Kidney (tissue), 14 donors: Measurements from ENCODE around the gene NAXD. TPM values are rescaled to one million over a fixed set of nuclear protein-coding genes. Genes with fewer than 3 reads are reported as not detected.

Source experiments
- DNase-seq, 5 donors: peaks; one replicate each; pipeline ENCODE4 v3.0.0-alpha.2; 2013 to 2020
- FAIRE-seq: peaks from 2 replicates; lab custom pipeline; 2012; peaks lifted over from hg19 to GRCh38; lab: Jason Lieb, UNC
- H3K27ac ChIP-seq, 2 donors: one replicate each; pipeline ENCODE4 v1.7.0; 2013; ENCODE audit warnings: low read depth in 2 of 2, low read length in 2 of 2, inconsistent platforms in 1 of 2
- H3K27me3 ChIP-seq: one replicate; pipeline ENCODE4 v1.7.1; 2013; ENCODE audit warnings: low read length, inconsistent platforms; ENCODE audit not compliant: control insufficient read depth, insufficient read depth
- H3K36me3 ChIP-seq, 3 donors: one replicate each; pipeline versions ENCODE4 v1.7.0 to v1.7.1; 2013; ENCODE audit warnings: low read length in 3 of 3, control low read depth in 1 of 3, inconsistent platforms in 1 of 3; ENCODE audit not compliant: insufficient read depth in 3 of 3, control insufficient read depth in 2 of 3
- H3K4me1 ChIP-seq, 3 donors: one replicate each; pipeline versions ENCODE4 v1.7.0 to v1.7.1; 2013; ENCODE audit warnings: low read length in 3 of 3, inconsistent platforms in 1 of 3, low read depth in 1 of 3; ENCODE audit not compliant: control insufficient read depth in 2 of 3, insufficient read depth in 2 of 3
- H3K4me3 ChIP-seq, 3 donors: one replicate each; pipeline versions ENCODE4 v1.7.0 to v1.8.1; 2013; ENCODE audit warnings: low read length in 3 of 3, control low read depth in 1 of 3, inconsistent platforms in 1 of 3
- H3K9ac ChIP-seq, 3 donors: one replicate each; pipeline versions ENCODE4 v1.7.0 to v1.7.1; 2013; ENCODE audit warnings: low read length in 3 of 3, control low read depth in 1 of 3, inconsistent platforms in 1 of 3
- H3K9me3 ChIP-seq, 3 donors: one replicate each; pipeline versions ENCODE4 v1.7.0 to v1.7.1; 2013; ENCODE audit warnings: low read length in 3 of 3, control low read depth in 1 of 3, inconsistent platforms in 1 of 3; ENCODE audit not compliant: control insufficient read depth in 2 of 3, insufficient read depth in 1 of 3
- intact Hi-C: fragments of 100-400 bp; cut with DNase I; formaldehyde crosslinking; loops from one replicate; pipeline ENCODE4 v1.11.1; 2022
- polyA plus RNA-seq: library from polyadenylated mRNA; stranded (reverse); fragments of 350-450 nt; fragmentation: Illumina TruSeq; extraction: RNeasy Lipid Tissue Mini Kit (QIAGEN cat#74804); gene quantifications from one replicate; pipeline ENCODE4 v1.2.3, GENCODE V29; 2014; ENCODE audit warnings: low read depth, low replicate concordance; ENCODE audit not compliant: insufficient read depth
- total RNA-seq: library from RNA; stranded (reverse); fragmentation: NEBNext Ultra II Directional; extraction: Animal tissue kit (Norgen Biotek cat#: 25700); gene quantifications from one replicate; pipeline ENCODE4 v1.2.1, GENCODE V29; 2021
- TF ChIP-seq, protein P1 (sequence below): IDR thresholded peaks from 3 replicates; pipeline ENCODE4 v1.5.1; 2012; ENCODE audit warnings: mild to moderate bottlenecking, moderate library complexity, borderline replicate concordance; ENCODE audit not compliant: insufficient read depth; ENCODE audit errors: extremely low read depth
- donor health status: control.
- donor health status: control.
- donor health status: control.
- donor health status: control.
- donor health status: control.
- donor health status: DM: yes; HTN: yes; CAD: no.
- donor health status: Normal renal cell carcinoma (clear cell type).

Gene NAXD
- total and polyA plus RNA-seq, 2 donors from 2014 or later = 37.9 to 52.7 TPM

DNA sequence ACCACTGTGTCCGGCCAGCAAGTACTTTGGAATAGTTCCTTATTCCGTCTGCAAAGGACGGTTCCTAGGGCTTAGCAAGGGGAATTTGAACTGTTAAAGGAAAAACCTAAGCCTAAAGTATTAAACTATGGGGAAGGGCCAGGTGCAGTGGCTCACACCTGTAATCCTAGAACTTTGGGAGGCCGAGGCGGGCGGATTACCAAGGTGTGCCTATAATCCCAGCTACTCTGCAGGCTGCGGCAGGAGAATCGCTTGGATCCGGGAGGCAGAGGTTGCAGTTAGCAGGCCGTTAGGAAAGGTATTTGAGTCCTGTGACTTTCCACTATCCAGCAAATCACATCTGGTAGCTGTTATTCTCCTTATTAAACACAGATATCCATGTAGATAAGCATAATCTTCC, 44.5 kb upstream of the NAXD start:
- no peaks in the 10 kb centered on the region for H3K9me3 ChIP-seq
- TF ChIP-seq, protein P1, sequence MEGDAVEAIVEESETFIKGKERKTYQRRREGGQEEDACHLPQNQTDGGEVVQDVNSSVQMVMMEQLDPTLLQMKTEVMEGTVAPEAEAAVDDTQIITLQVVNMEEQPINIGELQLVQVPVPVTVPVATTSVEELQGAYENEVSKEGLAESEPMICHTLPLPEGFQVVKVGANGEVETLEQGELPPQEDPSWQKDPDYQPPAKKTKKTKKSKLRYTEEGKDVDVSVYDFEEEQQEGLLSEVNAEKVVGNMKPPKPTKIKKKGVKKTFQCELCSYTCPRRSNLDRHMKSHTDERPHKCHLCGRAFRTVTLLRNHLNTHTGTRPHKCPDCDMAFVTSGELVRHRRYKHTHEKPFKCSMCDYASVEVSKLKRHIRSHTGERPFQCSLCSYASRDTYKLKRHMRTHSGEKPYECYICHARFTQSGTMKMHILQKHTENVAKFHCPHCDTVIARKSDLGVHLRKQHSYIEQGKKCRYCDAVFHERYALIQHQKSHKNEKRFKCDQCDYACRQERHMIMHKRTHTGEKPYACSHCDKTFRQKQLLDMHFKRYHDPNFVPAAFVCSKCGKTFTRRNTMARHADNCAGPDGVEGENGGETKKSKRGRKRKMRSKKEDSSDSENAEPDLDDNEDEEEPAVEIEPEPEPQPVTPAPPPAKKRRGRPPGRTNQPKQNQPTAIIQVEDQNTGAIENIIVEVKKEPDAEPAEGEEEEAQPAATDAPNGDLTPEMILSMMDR = no peak
- no peak overlapping the region for H3K27ac ChIP-seq
- H3K4me3 ChIP-seq = no peak overlapping the region
- no peaks in the 10 kb centered on the region for H3K36me3 ChIP-seq
- no peaks in the 10 kb centered on the region for H3K27me3 ChIP-seq
- H3K4me1 ChIP-seq = peaks cover 0 to 5% (median 0%) of the 10 kb centered on the region in 3 donors
- intact Hi-C loops = no loop called here
- DNase-seq = no peak
- no peak overlapping the region for H3K9ac ChIP-seq
- FAIRE-seq = no peak

DNA sequence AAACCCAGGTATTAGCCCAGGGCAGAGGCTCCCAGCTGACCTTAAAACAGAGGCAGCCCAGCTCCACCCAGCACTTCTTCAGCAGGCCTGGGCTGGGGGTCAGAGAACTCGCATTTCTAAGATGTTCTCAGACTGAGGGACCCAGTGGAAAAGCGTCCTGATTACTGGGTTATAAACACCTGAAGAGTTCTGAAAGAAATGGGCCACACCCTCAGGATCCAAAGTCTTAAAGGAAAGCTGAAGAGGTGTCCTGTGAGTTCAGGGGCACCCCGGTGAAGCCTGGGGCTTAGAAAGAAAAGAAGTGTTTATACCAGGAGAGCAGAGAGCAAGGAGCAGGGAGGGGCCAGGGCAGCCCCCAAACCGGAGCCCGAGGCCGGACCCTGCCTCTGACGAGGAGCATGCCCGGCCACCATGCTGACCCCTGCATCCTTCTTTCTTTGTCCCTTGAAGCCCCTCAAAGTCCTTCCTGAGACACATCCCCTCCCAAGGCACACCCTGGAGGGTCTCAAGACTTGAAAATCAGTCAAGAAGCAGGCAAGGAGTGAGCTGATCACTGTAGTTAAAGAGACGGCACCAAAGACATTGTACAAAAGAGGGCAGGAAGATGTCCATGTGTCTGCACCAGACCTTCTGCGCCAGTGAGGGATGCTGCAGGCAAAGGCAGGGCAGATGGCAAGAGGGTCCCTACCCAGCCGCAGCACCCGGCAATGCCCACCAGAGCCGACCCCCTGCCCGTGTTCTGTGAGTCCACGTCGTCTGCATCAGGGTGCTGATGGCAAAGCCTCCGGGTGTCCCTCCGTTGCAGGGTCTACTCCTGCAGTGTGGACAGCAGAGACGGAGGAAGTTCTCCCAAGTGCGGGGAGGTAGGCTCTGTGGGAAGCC, 43.2 kb upstream of the NAXD start:
- intact Hi-C loops = no loop called here
- Histone ChIP-seq H3K4me3 (no peak overlapping the region), H3K4me1 (peaks cover 0 to 5% (median 0%) of the 10 kb centered on the region in 3 donors), H3K9ac (no peak overlapping the region), H3K36me3 (no peaks in the 10 kb centered on the region), H3K27ac (no peak overlapping the region), H3K27me3 (no peaks in the 10 kb centered on the region), H3K9me3 (no peaks in the 10 kb centered on the region)
- no peak for FAIRE-seq
- peak in 1 of 5 donors; percentile 74 for DNase-seq
- TF ChIP-seq, protein P1 = no peak

DNA sequence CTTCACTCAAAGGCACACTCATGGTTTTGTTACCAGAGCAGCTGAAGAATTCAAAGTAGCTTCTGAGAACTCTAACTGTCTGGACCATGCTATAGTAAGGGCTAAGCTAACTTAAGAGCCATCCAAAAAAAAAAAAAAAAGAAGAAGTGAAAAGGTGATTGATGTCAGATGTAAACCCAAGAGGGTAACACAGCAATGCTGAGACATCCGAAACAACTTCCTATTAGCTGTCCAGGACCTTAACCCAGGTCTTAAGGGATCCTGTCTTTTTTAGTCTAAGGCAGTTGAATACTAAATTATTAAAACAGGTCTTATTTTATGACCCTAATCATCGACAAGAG, 42.6 kb upstream of the NAXD start:
- intact Hi-C loops = no loop called here
- no peak for DNase-seq
- H3K9ac ChIP-seq = no peak overlapping the region
- H3K4me1 ChIP-seq = peaks cover 0 to 5% (median 0%) of the 10 kb centered on the region in 3 donors
- H3K4me3 ChIP-seq = no peak overlapping the region
- no peaks in the 10 kb centered on the region for H3K9me3 ChIP-seq
- TF ChIP-seq, protein P1 = no peak
- no peak for FAIRE-seq
- H3K27me3 ChIP-seq = no peaks in the 10 kb centered on the region
- H3K36me3 ChIP-seq = no peaks in the 10 kb centered on the region
- no peak overlapping the region for H3K27ac ChIP-seq
